Left ventricle myocardium superior (tissue), 1 donor: ENCODE measurements around the gene KRTAP5-6. TPM values are rescaled to one million over a fixed set of nuclear protein-coding genes. Genes with fewer than 3 reads are reported as not detected.
A peak's percentile ranks its signal among the peaks of the same experiment; 100 is the strongest.
"Not testable (repeated sequence)": the region's sequence is repeated elsewhere in the genome, so short reads cannot be mapped to it uniquely, and the experiment has no call there.

Experiments
- ATAC-seq: fragments of 200-7000 bp; cut with Tn5 transposase; one replicate; pipeline ENCODE4 v1.9.1; 2020; ENCODE audit warnings: mild to moderate bottlenecking, moderate library complexity
- DNase-seq: peaks from one replicate; pipeline ENCODE4 v3.0.0-alpha.2; 2020
- intact Hi-C: fragments of 100-400 bp; cut with micrococcal nuclease; formaldehyde crosslinking; loops from one replicate; pipeline ENCODE4 v1.11.0; 2022
- total RNA-seq: library from RNA; stranded (reverse); fragmentation: NEBNext Ultra II Directional; extraction: Animal tissue kit (Norgen Biotek cat#: 25700); gene quantifications from one replicate; pipeline ENCODE4 v1.2.1, GENCODE V29; 2021
- donor health status: DM: no; HTN: yes; CAD: no; lungs with severe emphysema.

Gene KRTAP5-6
- total RNA-seq, 1 donor from 2014 or later = not detected

DNA sequence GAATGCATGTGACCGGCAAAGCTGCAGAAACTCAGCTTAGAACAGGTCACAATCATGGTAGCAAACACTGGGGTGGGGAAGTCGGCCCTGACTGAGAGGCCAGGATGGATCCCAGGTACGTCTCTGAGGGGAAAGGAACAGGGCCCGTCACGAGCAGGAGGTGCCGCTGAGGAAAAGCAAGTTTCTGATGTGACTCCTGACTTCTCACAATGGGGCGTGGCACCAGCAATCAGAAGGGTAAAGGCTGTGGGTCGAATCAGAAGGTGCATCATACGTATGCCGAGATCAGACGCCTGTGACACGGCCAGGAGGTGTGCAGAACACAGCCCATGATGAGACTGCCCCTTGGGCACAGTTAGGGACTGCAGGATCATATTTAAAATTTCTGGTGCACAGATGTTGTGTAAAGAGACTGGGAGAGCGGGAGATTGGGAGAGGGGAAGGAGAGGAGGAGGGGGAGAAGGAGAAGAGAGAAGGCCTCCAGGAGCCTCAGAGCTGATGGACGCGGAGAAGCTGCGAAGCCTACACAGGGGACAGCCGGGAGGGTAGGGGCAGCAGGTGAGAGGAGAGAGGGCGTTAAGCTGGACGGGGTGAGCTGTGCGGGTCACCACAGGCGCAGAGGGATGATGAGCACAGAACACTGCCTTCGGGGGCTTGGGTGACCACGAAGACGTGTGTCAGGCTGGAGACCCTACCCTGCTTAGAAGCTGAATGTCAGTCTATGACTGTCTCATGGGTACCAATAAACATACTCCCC is 36.7 kb upstream of the KRTAP5-6 start:
- ATAC-seq (no peak), DNase-seq (no peak)
- intact Hi-C loops = no loop called here

- intact Hi-C loops, DNase-seq, ATAC-seq: not testable (repeated sequence)
Measured at GRCh38 chr11:1661454-1662269, 35.3 kb upstream of the KRTAP5-6 start.

DNA sequence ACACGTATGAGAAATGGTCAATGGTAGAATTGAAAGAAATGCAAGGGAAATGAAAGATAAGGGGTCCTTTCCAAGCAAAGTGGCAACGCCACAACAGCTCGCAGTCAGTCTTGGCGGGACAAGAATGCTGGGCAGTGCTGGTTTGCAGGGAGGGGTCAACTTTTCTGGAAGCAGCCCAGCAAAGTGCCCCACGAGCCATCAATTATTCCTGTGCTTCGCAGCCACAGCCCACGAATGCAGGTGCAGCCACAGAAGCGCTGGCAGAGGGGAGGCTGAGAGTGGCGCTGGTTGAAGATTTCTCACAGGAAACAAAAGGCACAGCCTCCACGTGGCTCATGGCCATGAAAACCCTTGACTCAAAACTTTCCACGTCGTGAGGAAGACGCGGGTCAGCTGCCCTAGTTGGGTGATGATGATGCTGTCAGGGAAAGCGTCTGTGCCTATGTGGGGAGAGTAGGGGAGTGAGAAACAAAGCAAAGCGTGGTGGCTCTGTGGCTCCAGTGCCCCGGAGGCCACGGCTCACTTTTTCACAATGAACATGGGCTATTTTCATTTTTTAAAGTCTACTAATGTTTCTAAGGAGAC is 34.2 kb upstream of the KRTAP5-6 start:
- DNase-seq, intact Hi-C loops, ATAC-seq: not testable (repeated sequence)

DNA sequence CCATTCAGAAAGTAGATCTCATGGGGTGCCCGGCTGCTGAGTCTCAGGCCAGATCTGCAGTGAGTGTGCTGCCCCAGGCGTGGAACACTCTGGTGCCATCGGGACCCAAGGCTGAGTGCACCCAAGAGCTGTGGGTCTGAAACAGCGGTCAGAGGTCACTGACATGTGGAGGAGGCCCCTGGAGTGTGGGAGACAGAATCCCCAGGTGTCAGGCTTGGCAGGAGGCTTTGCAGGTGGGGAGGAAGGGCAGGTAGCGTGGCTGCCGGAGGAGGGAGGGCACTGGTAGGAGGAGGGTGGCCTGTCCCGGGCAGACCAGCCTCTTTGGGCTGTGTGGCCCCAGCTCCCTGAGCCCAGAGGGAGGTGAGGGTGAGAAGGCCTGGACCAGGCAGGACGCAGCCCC is 31.7 kb upstream of the KRTAP5-6 start:
- DNase-seq (no peak), ATAC-seq (no peak)
- intact Hi-C loops = no loop called here

- ATAC-seq (no peak), DNase-seq (no peak)
- intact Hi-C loops = no loop called here
Measured at GRCh38 chr11:1667121-1667850, 29.7 kb upstream of the KRTAP5-6 start.

DNA sequence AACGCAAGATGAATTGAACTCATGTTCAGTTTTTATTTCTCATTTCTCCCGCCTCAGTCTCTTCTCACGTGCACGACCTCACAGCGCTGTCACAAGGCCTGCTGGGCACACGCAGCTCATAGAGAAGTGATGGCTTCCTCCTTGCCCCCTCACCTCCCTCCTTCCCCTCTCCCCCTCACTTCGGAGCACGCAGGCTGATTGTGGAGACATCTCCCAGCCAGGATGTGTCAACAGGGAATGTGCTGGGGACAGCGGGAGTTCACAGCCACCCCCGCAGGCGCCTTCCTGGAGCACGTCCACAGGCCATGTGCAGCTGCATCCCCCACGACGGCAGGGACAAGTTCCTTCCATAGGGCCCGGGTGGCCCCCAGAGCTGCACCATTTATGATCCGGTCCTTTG is 29.1 kb upstream of the KRTAP5-6 start:
- peak; percentile 26 for ATAC-seq
- peak; percentile 46 for DNase-seq
- intact Hi-C loops = no loop called here

GRCh38 chr11:1668911-1669473 is 28.0 kb upstream of the KRTAP5-6 start:
- intact Hi-C loops = no loop called here
- DNase-seq (no peak), ATAC-seq (no peak)

DNA sequence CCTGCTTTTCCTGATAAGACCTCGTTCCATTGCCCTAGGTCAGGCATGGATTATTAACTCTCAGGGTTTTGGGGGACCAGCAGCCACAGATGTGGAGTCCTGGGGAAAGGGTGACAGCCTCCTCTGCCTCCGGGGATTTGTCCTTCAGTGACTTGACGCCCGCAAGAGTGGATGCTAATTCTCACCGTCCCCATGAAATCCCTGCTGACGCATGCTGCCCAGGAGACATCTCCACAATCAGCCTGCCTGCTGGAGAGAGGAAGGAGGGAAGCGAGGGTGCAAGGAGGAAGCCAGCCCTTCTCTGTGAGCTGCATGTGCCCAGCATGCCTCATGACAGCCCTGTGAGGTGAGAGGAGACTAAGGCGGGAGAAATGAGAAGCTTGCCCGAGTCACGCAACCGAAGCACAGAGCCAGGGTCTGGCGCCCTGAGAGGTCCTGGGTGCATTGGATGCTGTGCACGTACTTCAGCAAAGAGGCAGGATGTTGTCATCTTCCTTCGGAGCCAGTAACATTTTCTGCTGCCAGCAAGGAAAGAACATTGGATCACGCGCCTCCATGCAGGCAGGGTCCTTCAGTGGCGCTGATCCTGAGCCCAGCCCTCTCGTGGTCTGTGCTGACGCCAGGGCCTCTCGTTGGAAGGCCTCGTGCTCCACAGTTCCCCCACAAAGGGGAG is 27.3 kb upstream of the KRTAP5-6 start:
- DNase-seq (no peak), ATAC-seq (peak; percentile 14)
- intact Hi-C loops = no loop called here

- ATAC-seq, intact Hi-C loops: not testable (repeated sequence)
Measured at GRCh38 chr11:1670457-1670856, 26.5 kb upstream of the KRTAP5-6 start.

GRCh38 chr11:1670905-1671371 is 26.1 kb upstream of the KRTAP5-6 start:
- ATAC-seq (no peak), DNase-seq (no peak)
- intact Hi-C loops = no loop called here

More at GRCh38 chr11:1670457-1670856, 26.5 kb upstream of the KRTAP5-6 start:
- DNase-seq = not testable (repeated sequence)

- no peak for ATAC-seq
- no peak for DNase-seq
- intact Hi-C loops = no loop called here
Measured at GRCh38 chr11:1671658-1672057, 25.3 kb upstream of the KRTAP5-6 start.

GRCh38 chr11:1672613-1673350 is 24.2 kb upstream of the KRTAP5-6 start:
- ATAC-seq (no peak), DNase-seq (no peak)
- intact Hi-C loops = no loop called here

DNA sequence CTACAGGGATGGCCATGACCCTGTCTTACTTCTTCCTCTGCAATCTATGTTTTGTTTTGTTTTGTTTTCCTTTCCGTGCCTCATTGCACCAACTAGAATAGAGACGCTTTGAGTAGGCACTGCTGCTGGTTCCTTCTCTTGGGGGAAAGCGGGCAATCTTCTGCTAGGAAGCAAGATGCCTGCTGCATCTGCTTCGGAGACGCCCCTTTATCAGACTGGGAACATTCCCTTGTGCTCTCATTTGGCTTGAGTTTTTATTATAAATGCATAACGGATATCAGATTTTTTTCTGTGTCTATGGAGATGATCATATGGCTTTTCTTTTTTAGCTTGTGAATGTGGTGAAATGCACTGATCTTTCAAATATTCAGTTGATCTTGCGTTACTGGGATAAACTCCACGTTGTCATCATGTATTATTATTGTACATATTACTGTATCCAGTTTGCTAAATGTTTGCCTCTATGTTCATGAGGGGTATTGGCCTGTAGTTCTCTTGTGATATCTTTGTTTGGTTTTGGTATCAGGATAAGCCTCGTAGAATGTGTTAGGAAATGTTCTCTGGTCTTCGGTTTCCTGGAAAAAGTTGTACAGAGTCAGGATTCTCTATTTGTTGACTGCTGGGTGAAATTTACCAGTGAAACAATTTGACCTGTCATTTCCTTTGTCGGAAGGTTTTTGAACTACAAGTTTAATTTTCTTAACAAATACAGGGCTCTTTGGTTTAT is 23.4 kb upstream of the KRTAP5-6 start:
- ATAC-seq (no peak), DNase-seq (no peak)
- intact Hi-C loops = no loop called here

GRCh38 chr11:1674173-1675131 is 22.5 kb upstream of the KRTAP5-6 start:
- DNase-seq (no peak), ATAC-seq (no peak)
- intact Hi-C loops = no loop called here

- ATAC-seq (no peak), DNase-seq (no peak)
- intact Hi-C loops = no loop called here
Measured at GRCh38 chr11:1675536-1676228, 21.3 kb upstream of the KRTAP5-6 start.
